ENCODE results near the gene OTOP1.
"Not testable (repeated sequence)": the region's sequence is repeated elsewhere in the genome, so short reads cannot be mapped to it uniquely, and the experiment has no call there.

Gene OTOP1

GRCh38 chr4:4227510-4228355 is 1.0 kb upstream of the OTOP1 start:
- DNase-seq (ENCODE audit: low read depth in 3 of 3) = no peak

GRCh38 chr4:4225915-4226605 is 669 bp downstream of the OTOP1 start:
- no peak for DNase-seq (ENCODE audit: low read depth in 3 of 3)

GRCh38 chr4:4217113-4217512 is 9.6 kb downstream of the OTOP1 start:
- DNase-seq (ENCODE audit: low read depth in 3 of 3) = no peak

- no peak for DNase-seq (ENCODE audit: low read depth in 3 of 3)
These were observed 10.1 kb downstream of the OTOP1 start for GRCh38 chr4:4216648-4217047.

- not testable (repeated sequence) for DNase-seq (ENCODE audit: low read depth in 3 of 3)
These were observed 13.1 kb downstream of the OTOP1 start for GRCh38 chr4:4213674-4214073.

GRCh38 chr4:4206204-4206603 is 20.5 kb downstream of the OTOP1 start:
- DNase-seq (ENCODE audit: low read depth in 3 of 3) = no peak

GRCh38 chr4:4204401-4204745 is 22.4 kb downstream of the OTOP1 start:
- no peak for DNase-seq (ENCODE audit: low read depth in 3 of 3)

GRCh38 chr4:4203688-4204400 is 22.9 kb downstream of the OTOP1 start:
- DNase-seq (ENCODE audit: low read depth in 3 of 3) = no peak

GRCh38 chr4:4202510-4202909 is 24.2 kb downstream of the OTOP1 start:
- no peak for DNase-seq (ENCODE audit: low read depth in 3 of 3)

GRCh38 chr4:4200624-4201023 is 26.1 kb downstream of the OTOP1 start:
- DNase-seq (ENCODE audit: low read depth in 3 of 3) = no peak

- DNase-seq (ENCODE audit: low read depth in 3 of 3) = no peak
These were observed 31.4 kb downstream of the OTOP1 start for GRCh38 chr4:4195354-4195753.

GRCh38 chr4:4188557-4188956 is 38.2 kb downstream of the OTOP1 start:
- DNase-seq (ENCODE audit: low read depth in 3 of 3) = not testable (repeated sequence)

GRCh38 chr4:4185528-4185927 is 41.2 kb downstream of the OTOP1 start:
- DNase-seq (ENCODE audit: low read depth in 3 of 3) = no peak

GRCh38 chr4:4182835-4183568 is 43.7 kb downstream of the OTOP1 start:
- peak in 1 of 3 experiments; percentile 10 for DNase-seq (ENCODE audit: low read depth in 3 of 3)

- DNase-seq (ENCODE audit: low read depth in 3 of 3) = no peak
These were observed 56.1 kb downstream of the OTOP1 start for GRCh38 chr4:4170596-4171150.

GRCh38 chr4:4167981-4168780 is 58.5 kb downstream of the OTOP1 start:
- not testable (repeated sequence) for DNase-seq (ENCODE audit: low read depth in 3 of 3)

GRCh38 chr4:4166986-4167385 is 59.7 kb downstream of the OTOP1 start:
- not testable (repeated sequence) for DNase-seq (ENCODE audit: low read depth in 3 of 3)

GRCh38 chr4:4165701-4166392 is 60.9 kb downstream of the OTOP1 start:
- not testable (repeated sequence) for DNase-seq (ENCODE audit: low read depth in 3 of 3)

- not testable (repeated sequence) for DNase-seq (ENCODE audit: low read depth in 3 of 3)
These were observed 62.1 kb downstream of the OTOP1 start for GRCh38 chr4:4164532-4165173.

- not testable (repeated sequence) for DNase-seq (ENCODE audit: low read depth in 3 of 3)
These were observed 64.5 kb downstream of the OTOP1 start for GRCh38 chr4:4162186-4162585.

Measured in stimulated activated CD4-positive, alpha-beta T cell treated with anti-CD3 and anti-CD28 coated beads, TNF-alpha, amount 100 ng/mL, for 24 hours (primary cell).